Kidney (tissue), 14 donors: ENCODE data around the gene COPG2. TPM values are rescaled to one million over a fixed set of nuclear protein-coding genes. Genes with fewer than 3 reads are reported as not detected.
"Not testable (repeated sequence)": the region's sequence is repeated elsewhere in the genome, so short reads cannot be mapped to it uniquely, and the experiment has no call there.

Experiments
- DNase-seq, 5 donors: peaks; one replicate each; pipeline ENCODE4 v3.0.0-alpha.2; 2013 to 2020
- FAIRE-seq: peaks from 2 replicates; lab custom pipeline; 2012; peaks lifted over from hg19 to GRCh38; lab: Jason Lieb, UNC
- H3K27ac ChIP-seq, 2 donors: one replicate each; pipeline ENCODE4 v1.7.0; 2013; ENCODE audit warnings: low read depth in 2 of 2, low read length in 2 of 2, inconsistent platforms in 1 of 2
- H3K27me3 ChIP-seq: one replicate; pipeline ENCODE4 v1.7.1; 2013; ENCODE audit warnings: low read length, inconsistent platforms; ENCODE audit not compliant: control insufficient read depth, insufficient read depth
- H3K36me3 ChIP-seq, 3 donors: one replicate each; pipeline versions ENCODE4 v1.7.0 to v1.7.1; 2013; ENCODE audit warnings: low read length in 3 of 3, control low read depth in 1 of 3, inconsistent platforms in 1 of 3; ENCODE audit not compliant: insufficient read depth in 3 of 3, control insufficient read depth in 2 of 3
- H3K4me1 ChIP-seq, 3 donors: one replicate each; pipeline versions ENCODE4 v1.7.0 to v1.7.1; 2013; ENCODE audit warnings: low read length in 3 of 3, inconsistent platforms in 1 of 3, low read depth in 1 of 3; ENCODE audit not compliant: control insufficient read depth in 2 of 3, insufficient read depth in 2 of 3
- H3K4me3 ChIP-seq, 3 donors: one replicate each; pipeline versions ENCODE4 v1.7.0 to v1.8.1; 2013; ENCODE audit warnings: low read length in 3 of 3, control low read depth in 1 of 3, inconsistent platforms in 1 of 3
- H3K9ac ChIP-seq, 3 donors: one replicate each; pipeline versions ENCODE4 v1.7.0 to v1.7.1; 2013; ENCODE audit warnings: low read length in 3 of 3, control low read depth in 1 of 3, inconsistent platforms in 1 of 3
- H3K9me3 ChIP-seq, 3 donors: one replicate each; pipeline versions ENCODE4 v1.7.0 to v1.7.1; 2013; ENCODE audit warnings: low read length in 3 of 3, control low read depth in 1 of 3, inconsistent platforms in 1 of 3; ENCODE audit not compliant: control insufficient read depth in 2 of 3, insufficient read depth in 1 of 3
- CTCF ChIP-seq: IDR thresholded peaks from 3 replicates; pipeline ENCODE4 v1.5.1; 2012; ENCODE audit warnings: mild to moderate bottlenecking, moderate library complexity, borderline replicate concordance; ENCODE audit not compliant: insufficient read depth; ENCODE audit errors: extremely low read depth
- intact Hi-C: fragments of 100-400 bp; cut with DNase I; formaldehyde crosslinking; loops from one replicate; pipeline ENCODE4 v1.11.1; 2022
- polyA plus RNA-seq: library from polyadenylated mRNA; stranded (reverse); fragments of 350-450 nt; fragmentation: Illumina TruSeq; extraction: RNeasy Lipid Tissue Mini Kit (QIAGEN cat#74804); gene quantifications from one replicate; pipeline ENCODE4 v1.2.3, GENCODE V29; 2014; ENCODE audit warnings: low read depth, low replicate concordance; ENCODE audit not compliant: insufficient read depth
- total RNA-seq: library from RNA; stranded (reverse); fragmentation: NEBNext Ultra II Directional; extraction: Animal tissue kit (Norgen Biotek cat#: 25700); gene quantifications from one replicate; pipeline ENCODE4 v1.2.1, GENCODE V29; 2021
- donor health status: control.
- donor health status: control.
- donor health status: control.
- donor health status: control.
- donor health status: control.
- donor health status: DM: yes; HTN: yes; CAD: no.
- donor health status: Normal renal cell carcinoma (clear cell type).

Gene COPG2
- total and polyA plus RNA-seq, 2 donors from 2014 or later: 12.6 to 27.6 TPM

GRCh38 chr7:130513447-130513846 lies 155.1 kb downstream of the COPG2 start:
- Histone ChIP-seq H3K27ac (no peak overlapping the region), H3K36me3 (peaks cover 0 to 9% (median 2%) of the 10 kb centered on the region in 3 donors), H3K4me1 (peaks cover 0 to 9% (median 3%) of the 10 kb centered on the region in 3 donors), H3K9ac (no peak overlapping the region), H3K4me3 (no peak overlapping the region), H3K9me3 (no peaks in the 10 kb centered on the region), H3K27me3 (no peaks in the 10 kb centered on the region)
- FAIRE-seq (no peak), DNase-seq (no peak)
- intact Hi-C loops: no loop called here
- no peak for TF ChIP-seq CTCF

- H3K4me1 ChIP-seq, H3K27me3 ChIP-seq, intact Hi-C loops, H3K9me3 ChIP-seq, H3K9ac ChIP-seq, H3K4me3 ChIP-seq, H3K27ac ChIP-seq: not testable (repeated sequence)
- peak in 2 of 5 donors; percentile 52 to 60 for DNase-seq
- H3K36me3 ChIP-seq: peaks cover 8 to 13% (median 11%) of the 10 kb centered on the region in 3 donors
- peak; percentile 11 for FAIRE-seq
Observed at GRCh38 chr7:130512038-130512437, 156.5 kb downstream of the COPG2 start.

GRCh38 chr7:130506358-130506757 lies 162.2 kb downstream of the COPG2 start:
- no peaks in the 10 kb centered on the region for H3K9me3 ChIP-seq
- no peaks in the 10 kb centered on the region for H3K4me1 ChIP-seq
- FAIRE-seq (no peak), DNase-seq (no peak)
- no peak overlapping the region for H3K27ac ChIP-seq
- no peak for TF ChIP-seq CTCF
- no peaks in the 10 kb centered on the region for H3K27me3 ChIP-seq
- H3K36me3 ChIP-seq: peaks cover 10 to 15% (median 11%) of the 10 kb centered on the region in 3 donors
- intact Hi-C loops: no loop called here
- H3K4me3 ChIP-seq: no peak overlapping the region
- H3K9ac ChIP-seq: no peak overlapping the region

- Histone ChIP-seq H3K4me1 (no peaks in the 10 kb centered on the region), H3K9ac (no peak overlapping the region), H3K9me3 (no peaks in the 10 kb centered on the region), H3K27me3 (no peaks in the 10 kb centered on the region), H3K27ac (no peak overlapping the region), H3K36me3 (peaks cover 10 to 15% (median 11%) of the 10 kb centered on the region in 3 donors), H3K4me3 (no peak overlapping the region)
- DNase-seq: no peak
- no peak for FAIRE-seq
- TF ChIP-seq CTCF: no peak
- intact Hi-C loops: no loop called here
Observed at GRCh38 chr7:130505753-130506152, 162.8 kb downstream of the COPG2 start.
